OCI-LY3 (cell line): ENCODE results near the gene WWC1.

Experiments used
- EZH2phosphoT487 ChIP-seq: fragments of 200-600 bp; shearing (Covaris generic); IDR thresholded peaks from 2 replicates; pipeline ENCODE4 v1.6.1; 2018; ENCODE audit warnings: antibody characterized with exemption, mixed run types, low read depth
- TF ChIP-seq, protein P1 (sequence below): fragments of 200-600, 300-600 bp; sonication (generic); IDR thresholded peaks from 2 replicates; pipeline ENCODE4 v1.5.1; 2014; ENCODE audit warnings: antibody characterized with exemption, low read length, low read depth

- TF ChIP-seq, protein P1, sequence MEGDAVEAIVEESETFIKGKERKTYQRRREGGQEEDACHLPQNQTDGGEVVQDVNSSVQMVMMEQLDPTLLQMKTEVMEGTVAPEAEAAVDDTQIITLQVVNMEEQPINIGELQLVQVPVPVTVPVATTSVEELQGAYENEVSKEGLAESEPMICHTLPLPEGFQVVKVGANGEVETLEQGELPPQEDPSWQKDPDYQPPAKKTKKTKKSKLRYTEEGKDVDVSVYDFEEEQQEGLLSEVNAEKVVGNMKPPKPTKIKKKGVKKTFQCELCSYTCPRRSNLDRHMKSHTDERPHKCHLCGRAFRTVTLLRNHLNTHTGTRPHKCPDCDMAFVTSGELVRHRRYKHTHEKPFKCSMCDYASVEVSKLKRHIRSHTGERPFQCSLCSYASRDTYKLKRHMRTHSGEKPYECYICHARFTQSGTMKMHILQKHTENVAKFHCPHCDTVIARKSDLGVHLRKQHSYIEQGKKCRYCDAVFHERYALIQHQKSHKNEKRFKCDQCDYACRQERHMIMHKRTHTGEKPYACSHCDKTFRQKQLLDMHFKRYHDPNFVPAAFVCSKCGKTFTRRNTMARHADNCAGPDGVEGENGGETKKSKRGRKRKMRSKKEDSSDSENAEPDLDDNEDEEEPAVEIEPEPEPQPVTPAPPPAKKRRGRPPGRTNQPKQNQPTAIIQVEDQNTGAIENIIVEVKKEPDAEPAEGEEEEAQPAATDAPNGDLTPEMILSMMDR, result no peak
- TF ChIP-seq EZH2phosphoT487, result no peak
Observed at GRCh38 chr5:168368854-168369253, 77.4 kb downstream of the WWC1 start.
